GM12864 (cell line): ENCODE data around the gene LTBP1.

Experiments used
- DNase-seq: peaks from one replicate; pipeline ENCODE4 v3.0.0-alpha.2; 2011; ENCODE audit warnings: low read depth
- H3K4me3 ChIP-seq: 2 replicates; pipeline ENCODE4 v1.5.1; 2011; ENCODE audit warnings: mild to moderate bottlenecking, low read depth, low read length, control low read depth
- CTCF ChIP-seq: IDR thresholded peaks from 2 replicates; pipeline ENCODE4 v1.5.1; 2011; ENCODE audit warnings: low read depth, mild to moderate bottlenecking, moderate library complexity, low read length, control low read depth, inconsistent platforms; ENCODE audit errors: missing control alignments

Gene LTBP1

DNA sequence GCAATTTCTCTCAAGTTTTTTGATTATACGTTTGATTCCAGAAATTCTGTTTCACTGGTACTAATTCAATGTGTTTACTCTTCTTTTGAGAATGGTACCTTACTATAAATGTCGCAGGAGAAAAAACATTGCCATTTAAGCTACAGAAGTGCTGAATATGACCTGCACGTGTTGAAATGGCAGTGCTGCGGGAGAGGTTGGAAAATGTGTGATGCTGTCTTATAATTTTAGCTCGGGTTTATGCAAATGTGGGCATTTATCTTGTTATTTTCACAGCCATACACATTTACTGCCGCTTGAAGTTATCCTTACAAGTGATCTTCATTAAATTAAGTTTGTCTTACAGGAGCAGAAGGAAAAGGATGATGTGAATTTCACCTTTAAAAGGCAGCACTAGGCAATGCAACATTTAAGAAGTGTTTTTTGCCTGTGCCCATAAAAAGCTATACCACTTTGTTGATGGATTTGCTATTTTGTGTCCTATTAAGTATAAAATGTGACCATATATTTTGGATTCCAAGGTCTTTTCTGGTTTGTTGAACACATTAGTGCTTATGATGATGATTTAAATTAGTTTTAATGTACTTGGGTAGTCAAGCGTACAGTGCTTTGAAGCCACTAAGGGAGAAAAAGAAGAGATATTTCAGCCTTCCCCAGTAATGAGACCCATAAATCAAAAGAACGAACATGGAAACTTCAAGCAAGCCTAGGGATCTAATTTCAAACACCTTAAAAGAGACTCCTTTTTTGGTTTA lies 112.1 kb downstream of the LTBP1 start:
- no peak overlapping the region for H3K4me3 ChIP-seq
- TF ChIP-seq CTCF: no peak
- no peak for DNase-seq

GRCh38 chr2:33059471-33060156 lies 112.9 kb downstream of the LTBP1 start:
- H3K4me3 ChIP-seq: no peak overlapping the region
- DNase-seq: no peak
- no peak for TF ChIP-seq CTCF

DNA sequence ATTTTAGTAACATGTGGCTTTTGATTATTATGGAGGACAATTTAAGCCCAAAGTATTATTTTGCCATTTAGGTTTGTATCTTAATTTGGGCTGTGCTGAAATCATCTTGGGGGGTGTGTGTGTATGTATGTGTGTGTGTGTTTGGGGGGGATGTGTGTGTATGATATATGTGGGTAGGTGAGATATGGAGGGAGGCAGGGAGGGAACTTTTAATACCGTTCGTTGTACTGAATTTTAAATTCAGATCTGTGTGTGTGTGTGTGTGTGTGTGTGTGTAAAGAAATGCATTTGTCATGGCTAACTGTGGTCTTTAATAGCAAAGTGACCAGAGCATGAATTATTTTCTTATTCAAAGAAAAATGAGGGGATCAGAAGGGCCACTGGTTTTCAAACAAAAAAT lies 113.7 kb downstream of the LTBP1 start:
- no peak for TF ChIP-seq CTCF
- DNase-seq: no peak
- no peak overlapping the region for H3K4me3 ChIP-seq

- DNase-seq: no peak
- TF ChIP-seq CTCF: no peak
- H3K4me3 ChIP-seq: no peak overlapping the region
Measured at GRCh38 chr2:33062665-33063250, 116.0 kb downstream of the LTBP1 start.

- no peak overlapping the region for H3K4me3 ChIP-seq
- TF ChIP-seq CTCF: no peak
- no peak for DNase-seq
Measured at GRCh38 chr2:33064349-33064801, 117.6 kb downstream of the LTBP1 start.

DNA sequence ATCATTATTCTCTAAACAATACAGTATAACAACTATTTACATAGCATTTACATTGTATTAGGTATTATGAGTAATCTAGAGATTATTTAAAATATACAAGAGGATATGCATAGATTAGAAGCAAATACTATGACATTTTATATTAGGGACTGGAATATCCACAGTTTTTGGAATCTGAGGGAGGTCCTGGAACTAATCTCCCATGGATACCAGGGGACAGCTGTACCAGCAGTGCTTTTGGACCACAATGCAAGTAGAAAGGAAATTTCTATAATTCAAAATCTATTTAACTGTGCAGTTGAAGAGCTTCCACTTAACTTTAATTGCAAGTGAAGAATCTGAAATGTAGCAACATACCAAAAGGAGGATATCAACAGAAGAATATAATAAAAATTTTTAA lies 120.8 kb downstream of the LTBP1 start:
- no peak for DNase-seq
- no peak for TF ChIP-seq CTCF
- H3K4me3 ChIP-seq: no peak overlapping the region
